ENCODE data around the gene JAG2.
A peak's percentile ranks its signal among the peaks of the same experiment; 100 is the strongest.

Gene JAG2

GRCh38 chr14:105168496-105168978, at the start of gene JAG2:
TSS of gene JAG2 (minus strand) at chr14:105168776. CDS start at chr14:105168420, 356 bp downstream.
- peak; percentile 86 for DNase-seq

- no peak for DNase-seq
Measured at GRCh38 chr14:105217774-105218173, 49.2 kb upstream of the JAG2 start.

DNA sequence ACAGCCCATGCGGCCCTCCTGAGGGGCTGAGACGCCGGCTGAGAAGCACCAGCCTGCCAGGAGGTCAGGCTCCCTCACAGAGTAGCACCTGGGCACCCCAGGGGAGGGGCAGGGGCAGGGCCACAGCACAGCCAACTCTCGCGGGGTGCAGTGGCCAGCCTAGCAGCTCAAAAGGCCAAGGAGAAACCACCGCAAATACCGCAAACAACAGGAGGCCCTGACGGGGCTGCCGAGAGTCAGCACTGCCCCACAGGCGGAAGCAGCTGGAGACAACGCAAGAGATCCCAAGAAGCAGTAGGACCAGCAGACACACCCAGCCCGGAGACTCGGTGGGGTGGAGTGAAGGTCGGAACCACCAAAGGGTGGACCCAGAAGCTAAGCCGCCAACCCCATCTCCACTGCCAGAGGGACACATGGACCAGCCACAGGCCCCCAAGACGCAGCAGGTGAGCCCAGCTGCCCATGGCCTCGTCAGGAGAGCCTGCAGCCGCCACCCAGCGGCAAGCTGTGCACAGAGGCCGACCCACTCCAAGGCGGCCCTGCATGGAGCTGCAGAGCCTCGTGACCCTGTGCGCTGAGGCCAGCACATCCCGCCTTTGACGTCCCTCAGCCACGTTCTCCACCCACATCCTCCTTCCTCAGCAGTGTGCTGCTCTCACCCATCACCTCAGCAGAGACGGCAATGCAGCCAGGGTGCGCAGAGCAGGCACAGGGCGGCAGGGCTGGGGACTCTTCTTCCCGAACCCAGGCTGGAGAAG, 48.1 kb upstream of the JAG2 start:
- no peak for DNase-seq

DNA sequence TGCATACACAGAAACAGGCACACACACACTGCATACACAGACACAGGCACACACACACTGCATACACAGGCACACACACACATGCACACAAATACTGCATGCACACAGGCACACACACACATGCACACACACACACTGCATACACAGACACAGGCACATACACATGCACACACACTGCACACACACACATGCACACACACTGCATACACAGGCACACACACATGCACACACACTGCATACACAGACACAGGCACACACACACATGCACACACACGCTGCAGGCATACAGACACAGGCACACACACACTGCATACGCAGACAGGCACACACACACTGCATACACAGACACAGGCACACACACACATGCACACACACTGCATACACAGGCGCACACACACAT, 47.0 kb upstream of the JAG2 start:
- DNase-seq: no peak

GRCh38 chr14:105214324-105214915, 45.8 kb upstream of the JAG2 start:
- DNase-seq: no peak

- DNase-seq: no peak
Measured at GRCh38 chr14:105213361-105213760, 44.8 kb upstream of the JAG2 start.

DNA sequence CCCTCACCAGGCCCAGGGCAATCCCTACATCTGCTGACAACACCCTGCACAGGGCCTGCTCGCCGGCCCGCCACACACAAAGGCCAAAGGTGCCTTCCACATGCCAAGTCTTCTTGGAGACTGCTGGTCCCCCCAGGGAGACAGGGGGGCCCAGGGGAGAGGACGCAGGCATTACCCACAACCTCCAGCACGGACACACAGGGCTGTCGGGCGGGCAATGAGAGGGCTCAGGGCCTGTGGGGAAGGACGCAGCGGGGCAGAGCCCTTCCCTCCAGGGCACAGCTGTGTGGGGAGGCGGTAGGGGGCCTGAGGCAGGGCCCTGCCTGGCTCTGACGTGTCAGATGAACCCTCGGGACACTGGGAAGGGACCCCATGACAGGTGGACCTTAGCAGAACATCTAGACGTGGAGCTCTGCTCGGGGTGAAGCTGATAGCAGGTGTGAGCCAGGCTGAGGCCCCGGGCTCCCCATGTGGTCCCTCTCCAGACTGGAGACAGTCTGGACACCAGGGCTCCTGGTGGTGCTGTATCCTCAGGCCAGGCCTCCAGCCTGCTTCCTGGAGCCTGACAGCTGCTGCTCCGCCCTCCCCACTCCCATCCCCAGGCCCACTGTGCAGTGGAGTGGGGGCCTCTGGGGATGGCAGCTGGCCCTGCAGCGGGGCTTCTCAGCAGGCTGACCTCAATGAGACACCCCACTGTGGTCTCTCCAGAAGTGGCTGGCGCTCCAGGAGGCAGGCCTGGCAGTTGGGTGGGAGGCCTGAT, 44.1 kb upstream of the JAG2 start:
- no peak for DNase-seq

DNA sequence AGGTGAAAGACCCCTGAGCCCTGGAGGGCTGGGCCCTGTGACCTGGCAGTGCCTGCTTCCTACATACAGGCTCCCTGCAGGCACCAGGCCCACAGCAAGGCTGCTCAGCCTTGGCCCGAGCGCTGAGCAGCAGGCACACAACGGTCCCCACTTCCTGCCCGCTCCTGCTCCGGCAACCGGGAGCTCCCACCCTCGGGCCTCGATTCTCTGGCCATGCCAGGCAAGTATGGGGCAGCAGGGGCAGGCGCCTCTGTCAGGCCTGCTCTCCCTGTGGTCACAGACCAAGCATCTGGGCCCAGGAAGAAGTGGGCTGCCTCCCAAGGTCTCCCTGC, 43.1 kb upstream of the JAG2 start:
- DNase-seq: no peak

DNA sequence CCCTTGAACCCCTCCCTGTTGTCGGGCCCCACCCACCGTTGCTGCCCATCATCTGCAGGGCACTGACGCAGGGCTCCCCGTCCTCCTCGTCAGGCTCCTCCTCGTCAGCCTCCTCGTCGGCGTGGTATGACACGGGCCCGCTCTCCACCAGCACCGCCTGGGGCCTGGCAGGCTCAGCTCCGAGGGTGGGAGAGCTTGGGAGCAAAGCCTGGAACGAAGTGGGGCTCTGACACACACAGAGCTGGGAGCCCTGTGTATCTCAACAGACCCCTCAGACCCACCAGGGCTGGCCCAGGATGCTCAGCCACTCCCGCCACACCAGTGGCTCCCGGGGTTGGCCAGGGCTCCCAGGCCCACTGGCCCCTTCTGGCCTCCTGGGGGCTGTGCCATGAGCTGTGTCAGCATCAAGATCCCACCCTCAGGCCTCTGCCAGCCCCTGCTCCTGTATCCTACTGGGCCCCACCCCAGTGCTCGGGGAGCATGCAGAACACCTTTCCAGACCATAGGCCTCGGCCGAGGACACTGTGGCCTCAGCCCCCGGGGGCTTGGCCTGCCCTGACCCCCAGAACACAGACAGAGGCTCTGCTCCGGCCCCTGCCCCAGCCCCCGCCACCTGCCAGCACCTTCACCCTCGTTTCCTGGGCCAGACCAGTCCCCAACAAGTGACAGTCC, 42.6 kb upstream of the JAG2 start:
- no peak for DNase-seq

DNA sequence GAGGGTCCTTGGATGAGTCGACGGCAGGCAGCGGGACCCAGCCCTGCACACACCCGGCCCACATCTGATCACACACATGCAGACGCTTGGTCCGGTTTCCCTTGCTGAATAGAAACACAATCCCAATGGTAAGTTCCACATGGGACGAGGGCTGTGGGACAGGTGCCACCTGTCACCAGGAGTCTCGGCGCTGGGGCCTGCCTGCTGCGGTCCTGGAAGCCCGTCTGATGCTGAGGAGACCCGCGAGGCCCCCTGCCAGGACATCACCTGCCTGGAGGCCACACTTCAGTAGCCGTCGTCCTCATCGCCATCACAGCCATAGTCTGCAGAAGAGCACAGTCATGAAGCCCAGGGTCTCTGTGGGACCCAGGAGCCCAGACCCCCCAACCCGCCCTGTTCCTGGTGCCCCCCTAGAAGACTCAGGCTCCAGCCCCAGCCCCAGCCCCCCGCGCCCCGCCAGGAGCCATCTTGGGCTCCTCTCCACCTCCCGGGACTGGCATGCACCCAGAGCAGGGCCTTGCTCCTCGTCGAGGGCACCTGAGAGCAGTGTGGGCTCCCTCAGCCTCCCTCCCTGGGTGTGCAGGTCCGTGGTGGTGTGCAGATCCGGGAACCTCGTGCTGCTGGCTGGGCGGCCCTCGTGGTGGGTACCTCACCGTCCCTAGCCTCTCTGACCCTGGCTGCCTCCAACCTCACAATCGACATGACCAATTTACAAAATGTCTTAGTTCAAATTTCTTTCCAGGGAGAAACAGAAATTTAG, 41.9 kb upstream of the JAG2 start:
- no peak for DNase-seq

GRCh38 chr14:105209646-105210045, 41.1 kb upstream of the JAG2 start:
- no peak for DNase-seq

GRCh38 chr14:105209091-105209490, 40.5 kb upstream of the JAG2 start:
- no peak for DNase-seq

- DNase-seq: no peak
Measured at GRCh38 chr14:105208738-105209075, 40.1 kb upstream of the JAG2 start.

GRCh38 chr14:105207996-105208737, 39.6 kb upstream of the JAG2 start:
- DNase-seq: no peak

DNA sequence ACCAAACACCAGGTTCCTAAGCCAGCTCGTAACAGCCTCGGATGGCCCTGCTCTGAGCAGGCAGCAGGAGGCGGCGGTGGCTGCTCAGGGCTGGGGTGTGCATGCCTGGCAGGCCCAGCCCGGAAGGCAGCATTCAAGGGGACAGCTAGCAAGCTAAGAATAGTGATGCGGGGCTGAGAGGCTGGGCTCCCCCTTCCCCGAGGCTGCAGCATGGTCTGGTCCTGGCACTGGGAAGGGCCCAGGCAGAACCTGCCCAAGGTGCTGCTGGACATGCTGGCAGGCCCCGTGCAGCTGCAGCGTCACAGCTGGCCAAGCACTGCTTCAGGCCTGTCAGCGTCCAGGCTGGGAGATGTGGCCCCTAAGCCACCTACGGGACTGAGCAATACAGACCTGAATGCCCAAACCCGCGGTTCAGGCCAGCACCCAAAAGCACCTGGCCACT, 38.9 kb upstream of the JAG2 start:
- peak; percentile 27 for DNase-seq

DNA sequence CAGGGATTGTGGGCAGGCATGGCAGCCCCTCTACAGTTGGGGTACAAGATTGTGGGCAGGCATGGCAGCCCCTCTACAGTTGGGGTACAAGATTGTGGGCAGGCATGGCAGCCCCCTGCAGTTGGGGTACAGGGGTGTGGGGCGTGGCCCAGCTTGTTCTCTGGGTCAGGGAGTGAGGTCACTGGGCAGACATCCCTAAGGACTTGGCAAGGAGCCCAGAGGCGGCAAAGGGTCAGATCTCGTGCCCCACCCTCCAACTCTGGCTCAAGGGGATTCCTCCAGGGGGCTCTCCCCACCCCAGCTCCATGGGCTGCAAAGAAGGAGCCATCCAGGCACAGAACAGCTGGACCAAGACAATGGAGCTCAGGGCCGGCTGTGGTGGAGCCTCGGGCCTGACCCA, 38.3 kb upstream of the JAG2 start:
- DNase-seq: no peak

GRCh38 chr14:105205673-105206208, 37.2 kb upstream of the JAG2 start:
- DNase-seq: peak; percentile 39

GRCh38 chr14:105204931-105205672, 36.5 kb upstream of the JAG2 start:
- no peak for DNase-seq

- DNase-seq: no peak
Measured at GRCh38 chr14:105204206-105204930, 35.8 kb upstream of the JAG2 start.

- DNase-seq: no peak
Measured at GRCh38 chr14:105203701-105204100, 35.1 kb upstream of the JAG2 start.
